HG03521 (cell line): ENCODE data around the gene KHNYN.

ENCODE experiments used
- ATAC-seq: cut with Tn5 transposase; IDR thresholded peaks from one replicate; pipeline ENCODE4 v1.9.1; 2021; ENCODE audit warnings: mild to moderate bottlenecking, moderate library complexity; ENCODE audit not compliant: unreplicated experiment

Gene KHNYN

DNA sequence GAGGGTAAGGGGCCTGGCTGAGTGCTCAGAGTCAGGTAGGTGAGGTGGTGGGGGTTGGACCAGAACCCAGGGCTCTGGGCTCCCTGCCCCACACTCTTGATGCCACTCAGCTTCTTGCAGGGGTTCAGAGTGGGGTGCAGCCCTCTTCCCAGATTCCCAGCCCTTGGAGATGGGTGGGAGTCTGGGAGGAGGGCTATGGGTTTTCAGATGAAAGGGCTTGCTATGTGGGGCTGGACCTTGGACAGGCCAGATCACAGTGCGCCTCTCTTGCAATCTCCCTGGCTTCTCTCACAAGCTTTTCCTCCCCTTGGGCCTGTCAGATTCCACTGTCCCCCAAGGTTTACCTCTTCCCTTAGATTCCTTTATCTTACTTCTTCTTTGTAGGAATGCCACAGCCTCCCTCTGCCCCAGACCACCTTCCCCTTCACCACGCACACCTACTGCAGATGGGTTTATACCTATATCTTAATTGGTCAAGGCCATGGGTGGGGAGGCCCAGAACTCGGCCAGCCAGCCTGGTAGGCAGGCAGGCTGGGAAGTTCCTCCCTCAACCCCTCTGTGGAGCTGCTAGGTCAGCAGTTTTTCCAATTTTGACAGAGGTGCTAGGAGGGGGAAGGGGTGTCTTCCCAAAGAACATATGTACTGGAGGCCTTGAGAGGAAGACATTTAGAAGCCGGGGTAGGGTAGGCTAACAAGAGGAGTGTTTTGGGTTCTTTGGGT, 29.6 kb upstream of the KHNYN start:
- no peak for ATAC-seq

DNA sequence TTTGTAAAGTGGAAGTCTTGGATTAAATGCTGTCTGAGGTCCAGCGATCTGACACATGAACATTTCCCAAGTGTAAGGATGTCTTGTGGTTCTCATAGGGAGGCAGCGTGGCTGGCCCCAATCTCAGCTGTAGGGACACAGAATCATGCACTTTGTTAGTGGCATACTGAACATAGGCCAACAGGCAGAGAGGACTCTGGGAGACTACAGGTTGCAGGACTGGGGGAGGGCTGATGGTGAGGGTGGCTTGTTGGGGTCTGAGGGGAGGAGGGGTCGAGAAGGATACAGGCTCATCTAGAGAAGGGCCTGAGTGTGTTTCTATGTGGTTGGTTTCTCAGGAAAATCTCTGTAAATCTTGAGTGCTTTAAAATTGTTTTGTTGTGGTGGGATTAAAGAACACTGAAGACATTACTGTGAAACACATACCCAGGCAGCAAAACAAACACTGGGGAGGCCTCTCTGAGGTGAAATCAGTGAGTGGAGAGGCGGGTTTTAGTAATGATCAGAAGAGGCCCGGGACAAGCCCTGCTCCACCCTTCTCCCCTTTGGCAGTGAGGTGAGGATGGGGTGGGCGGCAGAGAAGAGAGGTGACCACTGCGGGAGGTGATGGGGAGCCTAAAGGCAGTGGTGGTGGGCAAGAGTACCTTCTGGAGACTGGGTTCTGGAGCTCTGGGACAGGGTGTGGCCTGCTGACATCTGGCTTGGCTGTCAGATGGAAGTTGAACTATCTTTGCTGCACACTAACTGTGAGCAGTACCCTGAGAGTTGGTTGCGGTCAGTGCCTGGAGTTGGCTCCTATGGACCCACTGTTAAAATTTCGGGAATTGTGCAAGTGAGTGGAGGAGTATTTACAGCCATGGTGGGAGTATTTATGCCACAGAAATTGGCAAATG, 27.7 kb upstream of the KHNYN start:
- no peak for ATAC-seq

DNA sequence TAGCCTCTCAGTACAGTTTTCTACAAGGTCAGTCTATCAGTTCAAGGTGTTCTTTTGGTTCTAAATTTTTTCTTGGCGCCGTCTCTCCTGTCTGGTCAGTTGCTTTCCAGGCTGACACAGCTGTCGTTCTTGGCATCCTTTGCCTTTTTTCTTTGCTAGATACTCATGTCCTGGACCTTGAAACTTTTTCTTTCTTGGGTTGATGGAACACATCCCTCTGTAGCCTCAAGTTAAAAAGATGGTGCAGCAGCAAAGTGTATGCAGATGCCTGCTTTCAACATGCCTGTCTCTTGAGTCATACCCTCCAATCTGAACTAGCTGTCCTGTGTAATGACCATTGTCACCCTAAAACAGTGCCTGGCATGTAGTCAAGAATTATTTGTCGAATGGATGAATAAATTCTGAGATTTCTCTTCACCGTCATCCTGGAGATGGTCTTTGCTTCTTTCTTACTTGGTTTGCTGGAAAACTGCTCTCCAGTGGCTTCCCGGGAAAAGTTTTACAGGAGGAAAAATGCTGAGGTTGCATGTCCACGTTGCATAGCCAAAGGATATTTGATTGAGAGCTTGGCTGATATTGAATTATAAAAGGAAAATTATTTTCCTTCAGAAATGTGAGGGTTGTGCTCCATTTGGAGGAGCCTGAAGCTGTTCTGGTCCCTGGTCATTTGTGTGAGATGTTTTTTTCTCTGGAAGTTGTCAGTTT, 26.3 kb upstream of the KHNYN start:
- no peak for ATAC-seq

DNA sequence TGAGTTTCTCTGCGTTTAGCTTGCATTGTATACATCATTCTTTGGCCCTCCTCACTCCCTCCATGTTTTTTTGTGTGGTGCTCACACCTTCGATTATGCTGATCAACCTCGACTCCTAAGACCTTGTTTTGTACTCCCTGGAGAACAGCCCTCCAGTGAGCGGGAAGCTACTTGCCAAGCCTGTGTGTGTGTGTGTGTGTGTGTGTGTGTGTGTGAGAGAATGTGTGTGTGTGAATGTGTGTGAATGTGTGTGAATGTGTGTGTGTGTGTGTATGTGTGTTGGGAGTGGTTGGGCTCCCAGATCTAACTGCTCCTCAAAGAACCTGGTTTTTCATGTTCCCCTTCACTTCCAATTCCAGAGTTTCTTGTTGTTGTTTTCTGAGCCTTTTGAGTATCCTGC, 24.9 kb upstream of the KHNYN start:
- ATAC-seq = no peak

DNA sequence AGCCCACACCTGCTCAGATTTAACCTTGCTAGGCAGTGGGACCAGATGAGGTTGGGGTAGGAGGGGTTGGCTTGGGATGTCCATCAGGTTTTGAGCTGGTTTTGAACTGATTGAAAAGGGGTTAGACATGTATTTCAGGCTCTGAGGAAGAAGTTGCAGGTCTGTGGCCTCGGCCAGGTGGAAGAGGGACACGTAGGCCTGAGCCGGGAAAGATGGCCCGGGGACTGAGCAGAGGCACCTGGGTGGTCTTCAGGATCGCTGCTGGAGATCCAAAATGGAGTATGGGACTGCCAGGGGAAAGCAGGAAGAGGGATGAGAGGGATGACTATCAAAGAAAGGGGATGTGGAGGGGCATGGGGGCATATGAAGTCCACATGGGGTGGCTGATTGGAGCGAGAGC, 23.3 kb upstream of the KHNYN start:
- no peak for ATAC-seq

DNA sequence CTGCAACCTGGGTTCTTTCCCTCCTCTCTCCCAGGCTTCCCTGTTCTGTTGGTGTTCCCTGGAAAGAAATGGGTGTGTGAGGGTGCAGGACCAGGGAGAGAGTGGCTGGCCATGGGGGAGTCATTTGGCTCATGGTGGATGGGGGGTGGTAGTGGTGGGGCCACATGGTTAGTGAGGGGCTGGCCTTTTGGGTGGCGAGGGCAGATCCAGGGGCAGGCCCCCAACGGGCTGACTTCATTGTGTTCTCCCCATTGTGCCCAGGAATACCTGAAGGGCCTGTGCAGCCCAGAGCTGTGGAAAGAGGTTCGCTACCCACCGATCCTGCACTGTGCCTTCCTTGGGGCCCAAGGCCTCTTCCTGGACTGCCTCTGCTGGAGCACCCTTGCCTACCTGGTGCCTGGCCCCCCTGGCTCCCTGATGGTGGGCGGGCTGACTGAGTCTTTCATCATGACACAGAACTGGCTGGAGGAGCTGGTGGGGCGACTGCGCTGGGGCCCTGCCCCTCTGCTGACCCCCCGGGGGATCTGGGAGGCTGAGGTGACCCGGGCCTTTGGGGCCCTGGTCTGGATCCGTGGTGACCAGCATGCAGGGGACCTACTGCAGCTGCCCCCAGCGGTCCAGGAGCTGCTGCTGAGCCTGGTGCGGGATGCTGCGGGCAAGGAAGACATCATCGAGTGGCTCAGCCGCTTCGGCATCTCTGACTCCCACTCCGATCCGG, 22.0 kb upstream of the KHNYN start:
- ATAC-seq = no peak

DNA sequence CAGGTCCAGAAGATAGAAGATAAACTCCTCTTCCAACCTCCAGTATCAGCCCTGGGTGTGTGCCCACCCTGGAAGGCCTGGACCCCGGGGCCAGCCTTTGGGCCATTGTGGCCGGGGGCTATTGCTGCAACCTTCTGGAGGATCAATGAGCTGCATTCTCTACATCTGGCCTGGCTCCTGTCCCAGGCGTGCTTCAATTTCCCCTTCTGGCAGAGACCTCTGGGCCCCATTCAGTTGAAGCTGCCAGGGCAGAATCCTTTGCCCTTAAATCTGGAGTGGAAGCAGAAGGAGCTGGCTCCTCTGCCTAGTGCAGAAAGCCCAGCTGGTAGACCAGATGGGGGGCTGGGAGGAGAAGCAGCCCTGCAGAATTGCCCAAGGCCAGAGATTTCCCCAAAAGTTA, 21.0 kb upstream of the KHNYN start:
- no peak for ATAC-seq

DNA sequence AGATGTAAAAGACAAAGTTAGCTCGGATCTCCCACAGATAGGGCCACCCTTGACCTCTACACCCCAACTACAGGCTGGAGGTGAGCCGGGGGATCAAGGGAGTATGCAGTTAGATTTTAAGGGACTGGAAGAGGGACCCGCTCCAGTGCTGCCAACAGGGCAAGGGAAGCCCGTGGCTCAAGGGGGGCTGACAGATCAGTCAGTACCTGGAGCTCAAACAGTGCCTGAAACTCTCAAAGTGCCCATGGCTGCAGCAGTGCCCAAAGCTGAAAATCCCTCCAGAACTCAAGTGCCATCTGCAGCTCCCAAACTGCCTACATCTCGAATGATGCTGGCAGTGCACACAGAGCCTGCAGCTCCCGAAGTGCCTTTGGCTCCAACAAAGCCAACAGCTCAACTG, 20.6 kb upstream of the KHNYN start:
- no peak for ATAC-seq

DNA sequence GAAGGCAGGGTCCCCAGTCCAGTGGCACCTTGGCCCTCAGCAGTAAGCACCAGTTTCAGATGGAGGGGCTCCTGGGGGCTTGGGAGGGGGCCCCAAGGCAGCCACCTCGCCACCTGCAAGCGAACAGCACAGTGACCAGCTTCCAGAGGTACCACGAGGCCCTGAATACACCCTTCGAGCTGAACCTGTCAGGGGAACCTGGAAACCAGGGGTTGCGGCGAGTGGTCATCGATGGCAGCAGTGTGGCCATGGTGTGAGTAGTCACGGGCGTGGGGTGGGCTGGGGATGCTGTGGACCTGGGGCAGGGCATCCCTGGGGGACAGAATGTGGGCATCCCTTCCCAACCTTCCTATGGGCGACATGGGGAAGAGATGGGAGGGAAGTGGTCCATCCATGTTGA, 19.8 kb upstream of the KHNYN start:
- no peak for ATAC-seq

DNA sequence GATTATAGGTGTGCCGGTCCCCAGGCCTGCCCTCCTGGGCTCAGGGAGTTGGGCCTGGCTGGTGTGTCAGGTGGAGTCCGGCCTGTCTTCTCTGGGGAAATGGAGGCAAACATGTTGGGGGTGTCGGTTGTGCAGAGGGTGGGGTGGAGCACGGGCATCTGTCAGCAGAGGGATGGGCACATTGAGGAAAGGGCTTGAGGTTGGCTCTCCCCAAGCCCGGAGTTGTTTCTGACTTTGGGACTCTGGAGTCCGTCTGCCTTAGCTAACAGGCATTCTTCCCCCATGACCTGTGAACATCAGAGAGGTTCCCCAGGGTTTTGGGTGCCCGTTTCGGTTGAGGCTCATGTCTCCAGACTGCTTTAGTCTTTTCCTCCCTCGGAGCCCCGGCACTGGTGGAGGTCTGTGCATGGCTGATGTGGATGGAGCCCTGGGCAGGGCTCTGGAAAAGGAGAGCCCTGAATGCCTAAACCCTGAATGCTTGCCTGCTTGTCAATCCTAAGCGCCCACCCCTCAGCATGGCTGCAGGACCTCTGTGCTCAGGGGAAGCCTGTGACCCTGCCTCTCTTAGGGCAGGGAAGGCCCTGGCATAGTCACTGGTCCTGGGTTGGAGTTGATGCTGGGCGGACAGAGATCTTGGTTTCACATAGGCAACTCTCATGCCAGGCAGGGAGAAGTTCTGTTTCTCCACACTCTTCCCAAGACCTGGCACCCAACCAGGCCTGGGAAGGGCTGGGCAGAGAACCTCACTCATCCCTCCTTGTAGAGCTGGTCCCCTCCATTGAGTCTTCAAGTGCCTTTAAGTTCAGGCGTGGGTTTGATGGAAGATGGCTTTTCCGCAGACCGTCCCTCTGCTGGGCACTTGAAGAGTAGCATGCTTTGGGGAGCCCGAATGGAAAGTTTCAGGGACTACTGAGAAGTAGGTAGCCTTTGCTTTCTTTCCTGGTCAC, 18.0 kb upstream of the KHNYN start:
- ATAC-seq = no peak

DNA sequence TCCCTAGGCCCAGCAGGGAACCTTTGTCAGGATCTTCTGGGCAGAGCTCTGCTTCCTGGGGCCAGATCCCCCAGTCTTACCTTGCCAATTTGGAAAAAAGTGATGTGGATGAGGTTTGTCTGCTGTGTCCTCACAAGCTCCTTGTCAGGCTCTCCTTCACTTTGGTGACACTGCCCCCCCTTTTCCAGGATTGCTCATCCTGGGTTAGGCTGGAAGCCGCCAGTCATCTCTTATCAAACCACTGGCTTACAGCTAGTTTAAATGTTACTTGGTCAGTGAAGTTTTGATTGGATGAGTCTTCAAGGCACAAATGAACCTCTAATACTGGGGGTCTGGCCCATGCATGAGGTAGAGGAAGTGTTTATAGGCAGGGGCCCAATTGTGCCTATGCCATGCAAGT, 15.7 kb upstream of the KHNYN start:
- no peak for ATAC-seq

DNA sequence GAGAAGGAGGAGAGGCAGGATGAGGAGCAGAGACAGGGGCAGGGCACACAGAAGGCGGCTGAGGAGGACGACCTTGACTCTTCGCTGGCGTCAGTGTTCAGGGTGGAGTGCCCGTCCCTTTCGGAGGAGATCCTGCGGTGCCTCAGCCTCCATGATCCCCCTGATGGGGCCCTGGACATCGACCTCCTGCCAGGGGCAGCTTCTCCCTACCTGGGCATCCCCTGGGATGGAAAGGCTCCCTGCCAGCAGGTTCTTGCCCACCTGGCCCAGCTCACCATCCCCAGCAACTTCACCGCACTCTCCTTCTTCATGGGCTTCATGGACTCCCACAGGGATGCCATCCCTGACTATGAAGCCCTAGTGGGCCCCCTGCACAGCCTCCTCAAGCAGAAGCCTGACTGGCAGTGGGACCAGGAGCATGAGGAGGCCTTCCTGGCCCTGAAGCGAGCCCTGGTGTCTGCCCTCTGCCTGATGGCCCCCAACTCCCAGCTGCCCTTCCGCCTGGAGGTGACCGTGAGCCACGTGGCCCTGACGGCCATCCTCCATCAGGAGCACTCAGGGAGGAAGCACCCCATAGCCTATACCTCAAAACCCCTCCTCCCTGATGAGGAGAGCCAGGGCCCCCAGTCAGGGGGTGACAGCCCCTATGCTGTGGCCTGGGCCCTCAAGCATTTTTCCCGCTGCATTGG, 14.9 kb upstream of the KHNYN start:
- ATAC-seq = no peak

DNA sequence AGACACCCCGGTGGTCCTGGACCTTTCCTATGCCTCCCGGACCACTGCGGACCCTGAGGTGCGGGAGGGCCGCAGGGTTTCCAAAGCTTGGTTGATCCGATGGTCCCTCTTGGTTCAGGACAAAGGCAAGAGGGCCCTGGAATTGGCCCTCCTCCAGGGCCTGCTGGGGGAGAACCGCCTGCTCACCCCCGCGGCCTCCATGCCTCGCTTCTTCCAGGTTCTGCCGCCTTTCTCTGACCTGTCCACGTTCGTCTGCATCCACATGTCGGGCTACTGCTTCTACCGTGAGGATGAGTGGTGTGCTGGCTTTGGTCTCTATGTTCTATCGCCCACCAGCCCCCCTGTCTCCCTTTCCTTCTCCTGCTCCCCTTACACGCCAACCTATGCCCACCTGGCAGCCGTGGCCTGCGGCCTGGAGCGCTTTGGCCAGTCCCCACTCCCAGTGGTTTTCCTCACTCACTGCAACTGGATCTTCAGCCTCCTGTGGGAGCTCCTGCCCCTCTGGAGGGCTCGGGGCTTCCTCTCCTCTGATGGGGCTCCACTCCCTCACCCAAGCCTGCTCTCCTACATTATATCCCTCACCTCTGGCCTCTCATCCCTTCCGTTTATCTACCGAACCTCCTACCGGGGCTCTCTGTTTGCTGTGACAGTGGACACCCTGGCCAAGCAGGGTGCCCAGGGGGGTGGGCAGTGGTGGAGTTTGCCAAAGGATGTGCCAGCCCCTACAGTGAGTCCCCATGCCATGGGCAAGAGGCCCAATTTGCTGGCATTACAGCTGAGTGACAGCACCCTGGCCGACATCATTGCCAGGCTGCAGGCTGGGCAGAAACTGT, 14.1 kb upstream of the KHNYN start:
- no peak for ATAC-seq

DNA sequence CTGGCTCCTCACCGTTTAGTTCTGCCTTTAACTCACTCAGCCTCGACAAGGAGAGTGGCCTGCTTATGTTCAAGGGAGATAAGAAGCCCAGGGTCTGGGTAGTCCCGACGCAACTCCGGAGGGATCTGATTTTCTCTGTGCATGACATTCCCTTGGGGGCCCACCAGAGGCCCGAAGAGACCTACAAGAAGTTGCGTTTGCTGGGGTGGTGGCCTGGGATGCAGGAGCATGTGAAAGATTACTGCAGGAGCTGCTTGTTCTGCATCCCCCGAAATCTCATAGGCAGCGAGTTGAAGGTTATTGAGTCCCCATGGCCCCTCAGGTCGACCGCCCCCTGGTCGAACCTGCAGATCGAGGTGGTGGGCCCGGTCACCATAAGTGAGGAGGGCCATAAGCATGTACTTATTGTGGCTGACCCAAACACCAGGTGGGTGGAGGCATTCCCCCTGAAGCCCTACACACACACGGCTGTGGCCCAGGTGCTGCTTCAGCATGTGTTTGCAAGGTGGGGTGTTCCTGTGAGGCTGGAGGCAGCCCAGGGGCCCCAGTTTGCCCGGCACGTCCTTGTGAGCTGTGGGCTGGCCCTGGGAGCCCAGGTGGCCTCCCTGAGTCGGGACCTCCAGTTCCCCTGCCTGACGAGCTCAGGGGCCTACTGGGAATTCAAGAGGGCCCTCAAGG, 13.4 kb upstream of the KHNYN start:
- ATAC-seq = no peak

DNA sequence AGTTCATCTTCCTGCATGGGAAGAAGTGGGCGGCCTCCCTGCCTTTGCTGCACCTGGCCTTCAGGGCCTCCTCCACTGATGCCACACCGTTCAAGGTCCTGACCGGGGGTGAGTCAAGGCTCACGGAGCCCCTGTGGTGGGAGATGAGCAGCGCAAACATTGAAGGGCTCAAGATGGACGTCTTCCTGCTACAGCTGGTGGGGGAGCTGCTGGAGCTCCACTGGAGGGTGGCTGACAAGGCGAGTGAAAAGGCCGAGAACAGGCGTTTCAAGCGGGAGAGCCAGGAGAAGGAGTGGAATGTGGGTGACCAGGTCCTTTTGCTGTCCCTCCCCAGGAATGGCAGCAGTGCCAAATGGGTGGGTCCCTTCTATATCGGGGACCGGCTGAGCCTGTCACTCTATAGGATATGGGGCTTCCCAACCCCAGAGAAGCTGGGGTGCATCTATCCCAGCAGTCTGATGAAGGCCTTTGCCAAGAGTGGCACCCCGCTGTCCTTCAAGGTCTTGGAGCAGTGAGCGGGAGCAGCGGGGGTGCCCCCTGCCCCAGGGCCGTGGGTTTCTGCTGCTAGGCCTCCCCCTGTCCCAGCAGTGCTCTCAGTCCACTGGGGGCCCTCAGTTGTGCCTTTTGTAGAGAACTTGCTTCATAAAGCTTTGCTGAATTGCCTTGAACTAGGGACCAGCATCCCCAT, 12.7 kb upstream of the KHNYN start:
- ATAC-seq = no peak

DNA sequence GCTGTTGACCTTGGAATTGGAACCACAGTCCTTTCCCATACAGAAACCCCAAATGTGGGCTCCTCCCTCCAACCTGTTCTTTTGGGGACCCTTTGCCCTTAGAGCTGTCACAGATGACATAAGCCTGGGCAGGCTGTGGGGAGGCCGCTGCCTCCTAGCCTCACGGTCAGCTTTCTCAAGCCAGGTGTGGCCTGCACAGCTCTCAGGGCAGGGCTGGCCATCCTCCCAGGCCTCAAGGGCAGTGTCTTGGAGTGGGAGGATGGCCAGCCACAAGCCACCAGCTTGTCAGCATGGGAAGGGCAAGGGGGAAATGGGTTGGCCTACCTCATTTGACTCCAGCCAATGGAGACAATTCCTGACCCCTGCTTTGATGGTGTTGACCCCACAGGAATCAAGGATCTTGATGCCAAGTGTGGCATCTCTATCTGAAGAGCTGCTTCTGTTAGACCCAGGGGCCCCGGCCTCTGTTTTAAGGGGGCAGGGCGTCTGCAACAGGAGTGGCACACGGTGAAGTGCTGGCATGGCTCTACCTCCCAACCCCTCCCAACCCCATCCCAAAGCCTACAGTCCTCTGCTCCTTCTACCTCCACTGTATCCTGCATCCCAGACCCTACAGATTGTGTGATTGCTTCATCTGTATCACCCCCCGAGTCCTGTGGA, 11.8 kb upstream of the KHNYN start:
- ATAC-seq = no peak

DNA sequence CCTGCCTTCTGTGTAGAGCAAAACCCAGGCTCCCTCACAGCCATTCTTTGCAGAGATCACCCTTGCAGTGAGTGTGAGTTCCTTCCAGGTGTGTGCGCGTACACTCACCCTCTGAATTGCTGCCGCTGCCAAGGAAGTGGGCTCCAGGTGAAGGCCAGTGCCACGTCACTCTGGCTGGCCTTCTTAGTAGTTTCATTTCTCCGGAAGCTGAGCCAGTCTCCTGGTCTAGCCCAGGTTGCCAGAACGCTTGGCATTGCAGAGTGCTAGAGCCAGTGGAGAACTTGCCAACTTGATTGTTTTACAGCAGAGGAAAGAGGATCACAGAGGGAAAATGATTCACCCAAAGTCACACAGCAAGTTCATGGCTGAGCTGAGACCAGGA, 11.3 kb upstream of the KHNYN start:
- ATAC-seq = no peak
